NCI-H2029 treated with DMSO at 0.1 percent for 48 hours (cell line): Measurements from ENCODE around the gene DNAH10.

ENCODE experiments used
- DNase-seq: peaks from one replicate; lab custom pipeline; 2025; lab: John Stamatoyannopoulos, UW

DNAH10 gene

DNA sequence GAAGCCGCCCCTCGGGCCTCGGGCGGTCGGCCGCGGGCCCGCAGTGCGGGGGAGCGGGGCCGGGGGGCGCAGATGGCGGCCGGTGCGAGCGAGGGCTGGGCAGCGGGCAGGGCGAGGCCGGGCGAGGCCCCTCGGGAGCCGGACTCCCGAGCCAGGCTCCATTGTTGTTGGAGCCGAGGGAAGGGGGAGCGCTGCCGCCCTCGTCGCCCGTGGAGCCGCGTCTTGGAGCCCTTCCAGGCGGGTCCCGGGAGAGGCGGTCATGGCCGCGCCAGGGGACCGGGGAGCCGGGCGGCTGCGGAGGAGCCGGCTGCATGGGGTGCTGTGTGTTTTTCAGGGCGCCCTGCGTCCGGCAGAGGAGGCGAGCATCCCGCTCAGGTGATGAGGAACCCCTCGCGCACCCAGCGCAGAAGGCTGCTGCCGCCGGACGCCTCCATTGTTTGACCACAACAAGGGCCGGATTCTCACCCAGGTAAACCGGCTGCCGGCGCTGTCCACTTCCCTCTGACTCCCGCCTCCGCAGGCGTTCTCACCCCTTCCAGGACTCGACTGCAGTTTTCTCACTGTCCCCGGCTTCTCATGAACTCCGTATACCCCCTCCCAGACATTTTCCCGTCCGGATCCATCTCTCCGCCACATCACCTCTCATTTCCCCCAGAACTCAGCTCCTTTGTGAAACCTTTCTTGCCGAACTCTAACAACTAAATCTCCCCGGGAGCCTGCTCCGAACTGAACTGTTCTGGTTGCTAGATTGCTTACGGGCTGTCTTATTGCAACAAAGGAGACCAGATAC lies 211.6 kb downstream of the DNAH10 start:
- no peak for DNase-seq

DNA sequence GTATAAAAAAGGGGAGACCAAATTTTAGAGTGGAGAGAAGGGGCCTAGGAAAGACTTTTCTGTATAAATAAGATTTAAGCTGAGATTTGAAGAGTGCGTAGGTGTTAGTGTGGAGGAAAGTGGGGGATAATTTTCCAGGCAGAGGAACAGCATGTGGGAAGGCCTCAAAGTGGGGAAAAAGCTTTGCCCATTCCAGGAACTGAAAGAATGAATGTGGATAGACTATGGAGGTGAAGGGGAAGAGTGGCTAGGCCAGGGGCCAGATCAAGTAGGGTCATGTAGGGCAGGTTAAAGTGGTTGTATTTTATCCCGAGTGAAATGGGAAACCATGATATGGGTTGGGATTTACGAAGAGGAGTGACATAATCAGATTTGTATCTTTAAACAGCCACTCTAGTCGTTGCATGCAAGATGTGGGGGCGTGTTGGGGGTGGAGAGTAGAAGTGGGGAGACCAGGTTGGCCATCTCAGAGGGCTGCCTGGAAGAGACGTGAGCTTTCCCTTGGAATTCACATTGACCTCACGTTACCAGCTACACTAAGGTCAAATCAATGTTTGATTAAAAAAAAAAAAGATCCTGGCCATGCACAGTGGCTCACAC lies 214.2 kb downstream of the DNAH10 start:
- DNase-seq = no peak

DNA sequence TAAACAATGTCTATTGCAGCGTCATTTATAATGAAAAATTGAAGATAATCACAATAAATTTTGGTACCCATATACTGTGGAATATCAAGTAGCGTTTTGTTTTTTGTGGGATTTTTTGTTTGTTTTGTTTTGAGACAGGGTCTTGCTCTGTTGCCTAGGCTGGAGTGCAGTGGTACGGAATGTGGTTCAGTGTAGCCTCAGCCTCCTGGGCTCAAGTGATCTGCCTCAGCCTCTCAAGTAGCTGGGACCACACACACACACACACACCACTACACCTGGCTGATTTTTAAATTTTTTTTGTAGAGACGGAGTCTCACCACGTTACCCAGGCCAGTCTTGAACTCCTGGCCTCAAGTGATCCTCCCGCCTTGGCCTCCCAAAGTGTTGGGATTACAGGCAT lies 217.5 kb downstream of the DNAH10 start:
- DNase-seq = no peak

DNA sequence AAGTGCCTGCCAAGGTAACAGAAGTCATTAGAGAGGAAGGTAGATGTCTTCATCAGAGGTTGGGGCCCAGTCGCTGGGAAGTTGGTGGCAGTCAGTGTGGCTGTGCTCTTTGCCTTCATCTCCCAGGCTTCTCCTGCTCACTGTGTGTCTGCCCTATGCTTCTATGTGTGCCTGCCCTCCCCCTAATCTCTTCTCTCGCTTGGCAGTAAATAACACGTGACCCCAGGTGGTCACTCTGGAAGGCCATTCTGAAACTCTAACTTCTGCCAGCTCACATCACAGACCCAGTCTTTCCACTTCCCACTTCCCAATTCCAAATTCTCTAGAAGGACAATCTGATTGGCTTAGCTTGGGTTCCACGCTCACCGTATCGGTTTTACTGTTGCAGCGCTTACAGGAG lies 220.2 kb downstream of the DNAH10 start:
- no peak for DNase-seq

DNA sequence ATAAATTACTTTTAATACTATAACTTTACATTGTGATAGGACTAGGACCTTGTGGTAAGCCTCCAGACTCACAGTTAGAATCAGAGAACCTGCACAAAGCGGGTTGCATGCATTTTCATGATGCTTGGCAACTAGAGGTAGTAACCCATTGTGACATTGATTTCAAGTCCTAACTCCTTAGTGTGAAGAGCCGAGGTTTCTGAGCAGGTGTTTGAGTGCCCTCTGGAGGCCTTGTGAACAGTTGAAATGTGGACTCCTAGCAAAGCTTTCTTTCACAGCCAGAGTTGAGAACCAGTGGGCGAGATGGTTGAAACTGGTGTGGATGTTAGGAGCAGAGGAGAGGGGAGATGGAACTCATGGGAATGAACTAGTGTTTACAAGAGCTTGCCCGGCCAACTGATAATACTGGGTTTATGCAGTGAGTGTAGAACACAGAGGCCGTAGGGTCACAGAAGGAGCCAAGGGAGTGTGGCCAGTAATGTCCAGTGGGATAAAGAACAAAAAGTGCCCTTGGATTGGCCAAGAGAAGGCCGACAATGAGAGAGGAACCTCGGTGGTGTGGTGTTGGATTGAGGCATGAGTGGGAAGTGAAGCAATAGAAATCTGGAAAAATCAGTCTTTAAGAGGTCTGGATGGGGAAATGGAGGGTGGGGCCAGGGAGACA lies 221.9 kb downstream of the DNAH10 start:
- DNase-seq = no peak

DNA sequence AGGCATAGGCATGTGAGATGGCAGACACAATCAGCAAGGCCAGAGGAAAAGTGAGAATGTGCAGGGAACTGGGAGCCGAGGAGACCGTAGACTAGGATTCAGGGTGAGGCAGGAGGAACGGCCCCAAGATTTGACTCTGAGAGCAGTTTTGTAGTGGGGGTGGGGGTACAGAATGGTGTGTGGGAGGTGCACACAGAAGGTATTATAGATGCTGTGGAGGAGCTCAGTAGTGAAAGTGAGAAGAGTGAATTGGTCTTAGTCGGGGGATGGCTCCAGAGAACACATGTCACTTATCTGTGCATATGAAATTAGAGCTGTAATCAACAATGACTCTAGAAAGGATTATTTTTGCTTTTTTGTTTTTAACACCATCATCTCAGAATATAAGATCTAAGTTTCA lies 222.8 kb downstream of the DNAH10 start:
- DNase-seq = no peak
